H1 (cell line): Measurements from ENCODE around the gene SLCO2A1. TPM values are rescaled to one million over a fixed set of nuclear protein-coding genes. Genes with fewer than 3 reads are reported as not detected.

Experiments used
- BRCA1 ChIP-seq: IDR thresholded peaks from 2 replicates; pipeline ENCODE4 v1.6.1; 2012; ENCODE audit warnings: low read depth, low read length, improper control_type of control experiment
- CEBPB ChIP-seq: IDR thresholded peaks from 2 replicates; pipeline ENCODE4 v1.6.1; 2012; ENCODE audit warnings: low read depth, low read length
- EP300 ChIP-seq, 2 experiments: IDR thresholded peaks; 1 replicate in 1 of 2; 2 replicates in 1 of 2; pipeline ENCODE4 v1.6.1; 2011 to 2012; ENCODE audit warnings: low read depth in 2 of 2, low read length in 2 of 2, mild to moderate bottlenecking in 2 of 2, borderline replicate concordance in 1 of 2, inconsistent platforms in 1 of 2, moderate library complexity in 1 of 2
- KDM5A ChIP-seq: fragments of 200-600 bp; IDR thresholded peaks from 2 replicates; pipeline ENCODE4 v1.7.1; 2012; ENCODE audit warnings: mild to moderate bottlenecking, low read length, inconsistent platforms, mixed read lengths
- RAD21 ChIP-seq, 2 experiments: IDR thresholded peaks in 1 of 2; conservative IDR thresholded peaks in 1 of 2; 2 replicates each; pipeline ENCODE4 v1.6.1; 2011; ENCODE audit warnings: low read depth in 2 of 2, low read length in 2 of 2, improper control_type of control experiment in 1 of 2, inconsistent platforms in 1 of 2, mild to moderate bottlenecking in 1 of 2, moderate library complexity in 1 of 2
- SIX5 ChIP-seq: IDR thresholded peaks from 2 replicates; pipeline ENCODE4 v1.6.1; 2011; ENCODE audit warnings: mild to moderate bottlenecking, low read depth, low read length
- polyA plus RNA-seq, 7 experiments: library from polyadenylated mRNA; depleted of rRNA in 3 of 7; stranded (reverse) in 5 of 7; unstranded in 2 of 7; fragments of >200 nt in 5 of 7; fragments of 200-250 nt in 2 of 7; gene quantifications; 1 replicate in 5 of 7; 2 replicates in 1 of 7; 4 replicates in 1 of 7; pipeline versions ENCODE4 v1.2.1 to v1.2.3, GENCODE V29; 2011 to 2013; ENCODE audit warnings: missing spikeins in 2 of 7, mixed read lengths in 2 of 7
- total RNA-seq: library from RNA; stranded (reverse); fragmentation: NEBNext Ultra II Directional; extraction: Animal tissue kit (Norgen Biotek cat#: 25700); gene quantifications from 2 replicates; pipeline ENCODE4 v1.2.1, GENCODE V29; 2021
- TF ChIP-seq, protein P1 (sequence below): fragments of 300-600 bp; sonication (generic); IDR thresholded peaks from 2 replicates; pipeline ENCODE4 v1.7.1; 2012; ENCODE audit warnings: low read length, moderate library complexity, mild to moderate bottlenecking, inconsistent platforms; ENCODE audit not compliant: insufficient replicate concordance

The SLCO2A1 gene
- total and polyA plus RNA-seq, 2 of the 8 experiments (the other 6 are each of a cell fraction or from before 2014, with no cell fraction given), result 1.1 to 2.3 TPM

- TF ChIP-seq, protein P1, sequence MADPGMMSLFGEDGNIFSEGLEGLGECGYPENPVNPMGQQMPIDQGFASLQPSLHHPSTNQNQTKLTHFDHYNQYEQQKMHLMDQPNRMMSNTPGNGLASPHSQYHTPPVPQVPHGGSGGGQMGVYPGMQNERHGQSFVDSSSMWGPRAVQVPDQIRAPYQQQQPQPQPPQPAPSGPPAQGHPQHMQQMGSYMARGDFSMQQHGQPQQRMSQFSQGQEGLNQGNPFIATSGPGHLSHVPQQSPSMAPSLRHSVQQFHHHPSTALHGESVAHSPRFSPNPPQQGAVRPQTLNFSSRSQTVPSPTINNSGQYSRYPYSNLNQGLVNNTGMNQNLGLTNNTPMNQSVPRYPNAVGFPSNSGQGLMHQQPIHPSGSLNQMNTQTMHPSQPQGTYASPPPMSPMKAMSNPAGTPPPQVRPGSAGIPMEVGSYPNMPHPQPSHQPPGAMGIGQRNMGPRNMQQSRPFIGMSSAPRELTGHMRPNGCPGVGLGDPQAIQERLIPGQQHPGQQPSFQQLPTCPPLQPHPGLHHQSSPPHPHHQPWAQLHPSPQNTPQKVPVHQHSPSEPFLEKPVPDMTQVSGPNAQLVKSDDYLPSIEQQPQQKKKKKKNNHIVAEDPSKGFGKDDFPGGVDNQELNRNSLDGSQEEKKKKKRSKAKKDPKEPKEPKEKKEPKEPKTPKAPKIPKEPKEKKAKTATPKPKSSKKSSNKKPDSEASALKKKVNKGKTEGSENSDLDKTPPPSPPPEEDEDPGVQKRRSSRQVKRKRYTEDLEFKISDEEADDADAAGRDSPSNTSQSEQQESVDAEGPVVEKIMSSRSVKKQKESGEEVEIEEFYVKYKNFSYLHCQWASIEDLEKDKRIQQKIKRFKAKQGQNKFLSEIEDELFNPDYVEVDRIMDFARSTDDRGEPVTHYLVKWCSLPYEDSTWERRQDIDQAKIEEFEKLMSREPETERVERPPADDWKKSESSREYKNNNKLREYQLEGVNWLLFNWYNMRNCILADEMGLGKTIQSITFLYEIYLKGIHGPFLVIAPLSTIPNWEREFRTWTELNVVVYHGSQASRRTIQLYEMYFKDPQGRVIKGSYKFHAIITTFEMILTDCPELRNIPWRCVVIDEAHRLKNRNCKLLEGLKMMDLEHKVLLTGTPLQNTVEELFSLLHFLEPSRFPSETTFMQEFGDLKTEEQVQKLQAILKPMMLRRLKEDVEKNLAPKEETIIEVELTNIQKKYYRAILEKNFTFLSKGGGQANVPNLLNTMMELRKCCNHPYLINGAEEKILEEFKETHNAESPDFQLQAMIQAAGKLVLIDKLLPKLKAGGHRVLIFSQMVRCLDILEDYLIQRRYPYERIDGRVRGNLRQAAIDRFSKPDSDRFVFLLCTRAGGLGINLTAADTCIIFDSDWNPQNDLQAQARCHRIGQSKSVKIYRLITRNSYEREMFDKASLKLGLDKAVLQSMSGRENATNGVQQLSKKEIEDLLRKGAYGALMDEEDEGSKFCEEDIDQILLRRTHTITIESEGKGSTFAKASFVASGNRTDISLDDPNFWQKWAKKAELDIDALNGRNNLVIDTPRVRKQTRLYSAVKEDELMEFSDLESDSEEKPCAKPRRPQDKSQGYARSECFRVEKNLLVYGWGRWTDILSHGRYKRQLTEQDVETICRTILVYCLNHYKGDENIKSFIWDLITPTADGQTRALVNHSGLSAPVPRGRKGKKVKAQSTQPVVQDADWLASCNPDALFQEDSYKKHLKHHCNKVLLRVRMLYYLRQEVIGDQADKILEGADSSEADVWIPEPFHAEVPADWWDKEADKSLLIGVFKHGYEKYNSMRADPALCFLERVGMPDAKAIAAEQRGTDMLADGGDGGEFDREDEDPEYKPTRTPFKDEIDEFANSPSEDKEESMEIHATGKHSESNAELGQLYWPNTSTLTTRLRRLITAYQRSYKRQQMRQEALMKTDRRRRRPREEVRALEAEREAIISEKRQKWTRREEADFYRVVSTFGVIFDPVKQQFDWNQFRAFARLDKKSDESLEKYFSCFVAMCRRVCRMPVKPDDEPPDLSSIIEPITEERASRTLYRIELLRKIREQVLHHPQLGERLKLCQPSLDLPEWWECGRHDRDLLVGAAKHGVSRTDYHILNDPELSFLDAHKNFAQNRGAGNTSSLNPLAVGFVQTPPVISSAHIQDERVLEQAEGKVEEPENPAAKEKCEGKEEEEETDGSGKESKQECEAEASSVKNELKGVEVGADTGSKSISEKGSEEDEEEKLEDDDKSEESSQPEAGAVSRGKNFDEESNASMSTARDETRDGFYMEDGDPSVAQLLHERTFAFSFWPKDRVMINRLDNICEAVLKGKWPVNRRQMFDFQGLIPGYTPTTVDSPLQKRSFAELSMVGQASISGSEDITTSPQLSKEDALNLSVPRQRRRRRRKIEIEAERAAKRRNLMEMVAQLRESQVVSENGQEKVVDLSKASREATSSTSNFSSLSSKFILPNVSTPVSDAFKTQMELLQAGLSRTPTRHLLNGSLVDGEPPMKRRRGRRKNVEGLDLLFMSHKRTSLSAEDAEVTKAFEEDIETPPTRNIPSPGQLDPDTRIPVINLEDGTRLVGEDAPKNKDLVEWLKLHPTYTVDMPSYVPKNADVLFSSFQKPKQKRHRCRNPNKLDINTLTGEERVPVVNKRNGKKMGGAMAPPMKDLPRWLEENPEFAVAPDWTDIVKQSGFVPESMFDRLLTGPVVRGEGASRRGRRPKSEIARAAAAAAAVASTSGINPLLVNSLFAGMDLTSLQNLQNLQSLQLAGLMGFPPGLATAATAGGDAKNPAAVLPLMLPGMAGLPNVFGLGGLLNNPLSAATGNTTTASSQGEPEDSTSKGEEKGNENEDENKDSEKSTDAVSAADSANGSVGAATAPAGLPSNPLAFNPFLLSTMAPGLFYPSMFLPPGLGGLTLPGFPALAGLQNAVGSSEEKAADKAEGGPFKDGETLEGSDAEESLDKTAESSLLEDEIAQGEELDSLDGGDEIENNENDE, result no peak
- TF ChIP-seq KDM5A (no peak), RAD21 (IDR thresholded peaks at IDR 0.05 in 1 of 2, conservative IDR thresholded peaks at IDR 0.05 in 1 of 2; ENCODE audit: low read depth in 2 of 2, low read length in 2 of 2) (no peak), BRCA1 (no peak), EP300 (IDR thresholded peaks at IDR 0.05; ENCODE audit: borderline replicate concordance in 1 of 2, low read depth in 2 of 2, low read length in 2 of 2) (no peak), CEBPB (no peak), SIX5 (no peak)
Measured at GRCh38 chr3:133958071-133958805, 71.5 kb downstream of the SLCO2A1 start (continued).
